SKM-1 treated with dmso at 0.1 percent for 144 hours (cell line): ENCODE measurements around the gene PRKG1.

Experiments
- DNase-seq: peaks from one replicate; lab custom pipeline; 2025; ENCODE audit not compliant: unreplicated experiment; lab: John Stamatoyannopoulos, UW

The PRKG1 gene

DNA sequence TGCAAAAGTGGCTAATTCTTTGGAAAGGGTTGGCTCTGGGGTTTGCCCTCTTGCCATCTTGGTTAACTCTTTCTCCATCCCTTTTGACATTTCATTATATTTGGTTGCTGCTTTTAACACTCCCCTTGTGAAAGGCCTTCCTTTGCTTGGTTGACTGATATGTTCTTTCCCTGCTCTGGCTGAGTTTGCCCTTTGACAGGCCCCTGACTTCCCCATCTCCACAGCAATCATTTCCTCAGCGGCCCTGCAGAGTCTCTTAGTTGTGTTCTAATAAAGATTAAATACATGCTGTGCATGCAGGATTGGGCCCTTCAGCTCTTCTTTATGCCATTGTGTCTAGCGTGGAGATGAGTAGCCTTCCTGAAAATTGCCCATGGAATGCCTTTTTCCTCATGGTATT lies 709.7 kb downstream of the PRKG1 start:
- peak; percentile 83 for DNase-seq

DNA sequence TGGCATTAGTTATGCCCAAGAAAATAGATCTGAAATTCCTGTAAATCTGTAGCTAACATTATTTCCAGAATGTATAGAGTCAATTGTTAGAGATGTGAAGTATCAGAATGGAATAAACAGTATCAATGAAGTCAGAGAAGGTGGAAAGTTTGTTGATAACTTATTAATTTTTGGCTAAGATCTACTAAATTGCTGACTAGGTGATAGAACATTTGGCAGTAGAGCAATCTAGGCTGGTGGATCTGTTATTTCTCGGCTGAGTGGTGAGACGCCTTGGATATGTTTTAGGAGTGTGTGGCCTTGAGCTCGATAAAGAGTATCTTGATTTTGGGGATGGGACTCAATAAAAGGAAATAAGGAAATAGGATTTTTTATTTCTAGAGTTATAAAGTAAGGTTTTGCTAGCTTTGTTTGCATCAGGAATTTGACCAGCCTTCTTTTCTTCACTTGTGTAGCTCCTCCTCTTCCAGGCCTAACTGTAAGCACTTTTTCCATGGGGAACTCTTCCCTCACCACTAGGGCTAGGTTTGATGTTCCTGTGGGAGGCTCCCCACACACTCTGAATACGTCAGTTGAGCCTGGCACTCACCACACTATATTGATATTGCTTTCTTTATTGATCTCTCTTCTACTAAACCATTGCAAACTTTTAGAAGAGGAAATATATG lies 711.9 kb downstream of the PRKG1 start:
- no peak for DNase-seq

DNA sequence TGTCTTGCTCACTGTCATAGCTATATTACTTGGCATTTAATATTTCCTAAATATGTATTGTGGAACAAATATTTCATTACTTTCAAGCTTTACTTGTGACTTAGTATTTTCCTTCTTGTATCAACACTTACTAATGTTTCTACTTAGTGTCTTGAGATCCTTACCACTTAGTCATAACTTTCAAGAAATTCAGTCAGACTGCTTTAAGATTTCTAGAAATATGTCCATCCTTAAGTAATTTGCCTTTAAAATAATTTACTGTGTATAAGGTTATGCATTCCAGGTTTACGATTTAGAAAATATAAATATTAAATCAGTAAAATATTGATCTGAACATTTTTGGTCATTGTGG lies 712.4 kb downstream of the PRKG1 start:
- no peak for DNase-seq

DNA sequence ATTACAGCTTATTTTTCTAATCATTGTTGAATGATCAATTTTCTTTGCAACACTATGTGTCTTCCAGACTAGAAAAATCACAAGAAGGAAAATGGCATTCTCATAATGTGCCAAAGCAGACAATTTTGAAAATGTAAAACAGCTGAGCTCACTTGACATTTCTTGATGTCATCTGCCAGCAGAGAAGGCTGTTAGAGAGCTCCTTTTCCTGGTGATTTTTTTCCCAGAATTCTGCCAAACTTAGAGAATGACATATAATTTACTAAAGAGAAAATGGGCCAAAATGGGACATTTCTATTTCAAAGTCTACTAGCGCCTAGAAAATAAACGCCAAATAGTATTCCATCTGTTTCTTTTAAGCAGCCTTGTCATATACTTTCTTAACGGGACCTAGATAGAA lies 714.0 kb downstream of the PRKG1 start:
- no peak for DNase-seq

- no peak for DNase-seq
These were observed 714.8 kb downstream of the PRKG1 start for GRCh38 chr10:51789118-51789517.

GRCh38 chr10:51789903-51790302 lies 715.6 kb downstream of the PRKG1 start:
- no peak for DNase-seq

DNA sequence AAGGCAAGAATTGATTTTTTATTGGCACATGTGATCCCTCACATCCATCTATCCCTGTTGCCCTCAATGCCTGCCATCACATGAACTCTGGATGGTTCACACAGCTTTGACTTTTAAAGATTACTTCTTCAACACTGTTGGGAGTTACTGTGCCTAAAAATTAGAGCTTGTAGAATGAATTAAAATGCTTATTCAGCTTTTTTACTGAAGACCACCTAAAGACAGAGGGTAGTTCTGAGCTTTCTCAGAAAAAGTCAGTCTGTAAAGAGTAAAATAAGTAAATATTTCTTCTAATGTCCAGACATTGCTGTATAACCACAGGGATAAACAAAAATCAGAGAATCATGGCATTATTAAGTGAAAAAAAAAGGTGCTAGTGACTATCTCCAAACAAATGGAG lies 718.4 kb downstream of the PRKG1 start:
- no peak for DNase-seq

GRCh38 chr10:51800121-51800520 lies 725.8 kb downstream of the PRKG1 start:
- DNase-seq, result no peak

DNA sequence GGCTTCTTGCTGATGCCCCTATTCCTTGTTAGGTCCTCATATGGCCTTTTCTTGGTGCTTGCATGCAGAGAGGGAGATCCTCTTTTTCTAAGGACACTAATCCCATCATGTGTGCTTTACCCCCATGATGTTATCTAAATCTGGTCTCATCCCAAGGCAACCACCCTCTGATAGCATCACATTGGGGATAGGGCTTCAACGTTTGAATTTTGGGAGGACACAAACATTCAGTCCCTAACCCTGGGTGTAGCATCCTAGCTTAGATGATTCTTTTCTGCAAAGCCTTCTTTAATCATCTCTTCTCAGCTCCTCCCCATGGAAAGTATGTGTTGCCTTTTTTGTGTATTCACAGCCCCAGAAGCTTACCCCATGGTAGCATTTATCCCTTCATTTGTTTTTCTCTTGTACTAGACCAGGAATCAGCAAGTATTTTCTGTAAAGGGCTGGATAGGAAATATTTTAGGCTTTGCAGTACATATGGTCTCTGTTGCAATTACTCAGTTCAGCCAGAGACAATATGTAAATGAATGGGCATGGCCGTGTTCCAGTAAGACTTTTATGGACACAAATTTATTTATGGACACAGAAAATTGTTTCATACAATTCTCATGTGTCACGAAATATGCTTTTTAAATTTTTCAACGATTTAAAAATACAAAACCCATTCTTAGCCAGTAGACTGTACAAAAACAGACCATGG lies 726.6 kb downstream of the PRKG1 start:
- no peak for DNase-seq

DNA sequence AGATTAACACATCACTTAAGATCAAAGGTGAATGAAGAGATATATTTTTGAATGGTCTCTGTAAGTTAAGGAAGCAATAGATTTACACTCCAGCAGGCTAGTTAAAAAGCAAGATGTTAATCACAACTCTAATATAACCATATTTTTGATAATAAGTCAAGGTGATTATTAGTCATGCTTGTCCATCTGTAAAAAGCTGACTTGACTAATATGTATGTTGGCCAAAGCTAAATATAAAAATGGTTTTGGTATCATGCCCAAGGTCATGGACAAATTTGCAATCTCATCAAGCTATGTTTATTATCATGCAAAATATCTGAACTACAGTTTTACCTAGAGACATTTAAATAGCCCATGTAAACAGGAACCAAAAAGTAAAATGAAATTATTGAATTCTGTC lies 727.7 kb downstream of the PRKG1 start:
- DNase-seq, result no peak

- no peak for DNase-seq
These were observed 730.6 kb downstream of the PRKG1 start for GRCh38 chr10:51804866-51805265.

GRCh38 chr10:51806079-51806835 lies 732.0 kb downstream of the PRKG1 start:
- DNase-seq, result no peak

GRCh38 chr10:51808187-51808586 lies 733.9 kb downstream of the PRKG1 start:
- no peak for DNase-seq

DNA sequence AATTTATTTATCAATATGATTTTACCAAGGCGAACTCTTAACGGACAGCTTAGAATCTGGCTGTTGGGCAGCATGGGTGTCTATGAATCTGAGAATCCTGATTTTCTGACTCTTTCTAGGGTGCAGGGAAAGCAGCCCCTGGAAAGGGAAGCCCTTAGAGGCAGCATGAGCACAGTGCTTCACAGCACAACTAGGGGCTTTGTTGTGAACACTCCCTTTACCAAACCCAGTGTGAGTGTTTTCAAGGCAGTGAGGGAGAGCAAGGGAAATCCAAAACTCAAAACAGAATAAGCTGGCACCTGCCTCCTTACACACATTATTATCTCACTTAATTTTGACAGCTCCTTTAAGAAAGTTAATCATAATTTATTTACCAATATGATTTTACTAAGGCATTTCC lies 741.4 kb downstream of the PRKG1 start:
- no peak for DNase-seq

- DNase-seq, result no peak
These were observed 746.8 kb downstream of the PRKG1 start for GRCh38 chr10:51821045-51821444.

DNA sequence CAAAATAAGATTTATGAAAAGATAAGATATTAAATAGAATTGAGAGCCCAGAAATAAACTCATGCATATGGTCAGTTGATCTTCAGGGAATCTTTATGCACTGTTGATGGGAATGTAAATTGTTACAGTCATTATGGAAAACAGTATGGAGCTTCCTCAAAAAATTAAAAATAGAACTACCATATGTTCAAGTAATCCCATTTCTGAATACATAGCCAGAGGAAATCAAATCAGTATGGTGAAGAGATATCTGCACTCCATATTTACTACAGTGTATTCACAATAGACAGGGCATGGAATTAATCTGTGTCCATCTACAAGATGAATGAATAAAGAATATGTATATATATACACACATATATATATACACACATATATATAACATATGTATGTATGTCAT lies 747.5 kb downstream of the PRKG1 start:
- DNase-seq, result no peak

- no peak for DNase-seq
These were observed 758.5 kb downstream of the PRKG1 start for GRCh38 chr10:51832652-51833383.

DNA sequence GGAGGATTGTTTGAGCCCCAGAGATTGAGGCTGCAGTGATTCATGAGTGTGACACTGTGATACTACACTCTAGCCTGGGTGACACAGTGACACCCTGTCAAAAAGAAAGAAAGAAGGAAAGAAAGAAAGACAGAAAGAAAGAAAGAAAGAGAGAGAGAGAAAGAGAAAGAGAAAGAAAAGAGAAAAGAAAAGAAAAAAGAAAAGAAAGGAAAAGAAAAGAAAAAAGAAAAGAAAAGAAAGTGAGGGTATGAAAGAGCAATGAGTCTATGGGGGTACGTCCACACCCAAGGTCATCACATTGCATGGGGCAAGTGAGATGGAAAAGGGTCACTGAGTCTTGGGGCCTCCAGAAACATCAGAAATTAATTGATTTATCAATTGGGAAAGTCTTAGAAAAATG lies 760.3 kb downstream of the PRKG1 start:
- no peak for DNase-seq

DNA sequence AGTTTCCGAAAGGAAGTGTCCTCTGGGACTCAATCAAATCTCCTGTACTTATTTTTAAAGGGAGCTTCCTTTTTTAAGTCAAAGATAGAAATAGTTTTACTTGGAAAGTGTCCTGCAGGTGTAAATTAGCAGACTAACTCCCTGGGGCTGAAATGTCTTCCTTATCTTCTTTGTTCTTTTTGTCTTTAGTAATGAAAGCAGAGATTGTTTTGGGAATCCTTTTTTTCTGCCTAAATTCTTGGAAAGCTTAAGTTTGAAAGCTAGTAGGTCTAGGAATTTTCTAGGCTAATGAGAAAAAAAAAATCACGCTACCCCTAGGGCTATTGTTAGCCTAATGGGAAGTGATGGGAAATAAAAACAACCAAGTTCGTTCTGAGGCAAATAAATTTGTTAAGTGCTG lies 764.2 kb downstream of the PRKG1 start:
- DNase-seq, result no peak

DNA sequence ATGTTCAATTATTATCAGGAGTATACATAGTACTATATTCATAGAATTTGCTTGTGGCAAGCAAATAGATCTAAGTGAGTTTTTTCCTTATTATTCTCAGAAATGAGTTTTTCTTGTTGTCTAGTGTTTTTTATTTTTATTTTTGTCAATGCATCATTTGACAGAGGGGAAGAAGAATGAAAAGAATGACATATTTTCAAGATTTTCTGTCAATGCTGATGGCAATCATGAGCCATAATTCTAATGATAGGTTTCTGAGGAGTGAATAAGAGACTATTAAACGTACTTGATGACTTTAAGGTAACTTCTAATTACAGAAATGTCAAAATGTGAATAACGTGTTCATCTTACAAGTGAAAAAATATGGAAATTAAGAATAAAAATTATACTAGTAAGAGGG lies 769.7 kb downstream of the PRKG1 start:
- DNase-seq, result no peak

DNA sequence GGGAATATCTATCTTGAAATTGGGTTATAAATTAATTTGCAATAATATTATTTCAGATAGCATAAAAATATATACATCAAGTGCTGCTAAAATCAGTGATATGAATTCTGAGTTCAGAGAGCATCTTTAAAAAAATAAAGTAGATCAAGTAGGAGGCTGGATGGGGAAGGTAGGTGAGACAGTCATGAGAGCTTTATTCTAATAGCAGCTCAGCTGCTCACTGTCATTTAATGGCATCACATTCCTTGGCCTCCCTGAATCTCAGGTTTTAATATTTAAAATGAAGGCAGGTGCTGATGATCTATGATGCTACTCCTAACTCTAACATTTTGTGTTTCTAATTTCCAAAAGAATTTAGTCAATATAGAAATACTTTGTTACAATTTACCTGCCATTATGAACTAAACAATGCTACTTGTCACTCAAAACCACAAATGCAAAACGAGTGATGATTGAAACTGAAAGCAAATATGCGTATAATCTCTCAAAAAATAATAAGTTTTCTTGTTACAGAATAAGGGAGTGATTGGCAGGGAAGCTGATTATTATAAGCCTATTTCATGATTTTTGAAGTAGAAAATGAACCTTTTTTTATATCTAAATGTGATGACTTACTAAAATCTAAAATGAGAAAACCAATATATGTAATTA lies 772.7 kb downstream of the PRKG1 start:
- no peak for DNase-seq
